ENCODE results near the gene KCNG1. TPM values are rescaled to one million over a fixed set of nuclear protein-coding genes. Genes with fewer than 3 reads are reported as not detected.

KCNG1 gene
- total RNA-seq, 4 donors from 2014 or later: 2.2 to 10.4 (median 6.1) TPM

- Histone ChIP-seq H3K9me3 (no peaks in the 10 kb centered on the region), H3K27me3 (peaks cover 0 to 17% (median 0%) of the 10 kb centered on the region in 4 donors), H3K36me3 (no peaks in the 10 kb centered on the region), H3K4me1 (no peaks in the 10 kb centered on the region), H3K4me3 (no peak overlapping the region), H3K27ac (no peak overlapping the region)
- 85 to 92% methylated on average over 4 of the region's 4 CpGs for WGBS, 2 donors
- DNase-seq: no peak
- intact Hi-C loops (cut with DNase I): no loop called here
- TF ChIP-seq POLR2A (IDR thresholded peaks at IDR 0.05) (no peak), CTCF (IDR thresholded peaks at IDR 0.05) (no peak)
These were observed 11.4 kb downstream of the KCNG1 start for GRCh38 chr20:51011479-51011878.

DNA sequence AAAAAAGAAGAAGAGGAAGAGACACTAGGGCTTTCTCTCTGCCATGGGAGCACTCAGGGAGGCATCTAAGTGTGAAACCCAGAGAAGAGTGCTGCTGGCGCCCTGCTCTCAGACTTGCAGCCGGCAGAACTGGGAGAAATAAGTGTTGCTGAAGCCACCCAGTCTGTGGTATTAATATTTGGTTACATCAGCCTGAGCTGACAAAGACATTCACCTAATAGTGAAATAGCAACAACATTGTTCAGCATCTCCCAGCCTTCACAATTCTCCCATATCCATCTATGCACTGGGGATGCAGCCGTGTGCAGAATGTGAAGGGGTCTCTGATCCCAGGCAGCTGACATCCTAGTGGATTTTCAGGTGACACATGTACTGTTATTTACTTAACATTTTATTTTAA is 12.0 kb downstream of the KCNG1 start:
- no peaks in the 10 kb centered on the region for H3K36me3 ChIP-seq
- H3K27me3 ChIP-seq: peaks cover 0 to 17% (median 0%) of the 10 kb centered on the region in 4 donors
- no peak for DNase-seq
- H3K4me1 ChIP-seq: no peaks in the 10 kb centered on the region
- intact Hi-C loops (cut with DNase I): no loop called here
- no peak overlapping the region for H3K4me3 ChIP-seq
- 77 to 87% methylated on average over 3 of the region's 3 CpGs for WGBS, 2 donors
- no peak for TF ChIP-seq POLR2A (IDR thresholded peaks at IDR 0.05)
- TF ChIP-seq CTCF (IDR thresholded peaks at IDR 0.05): no peak
- no peak overlapping the region for H3K27ac ChIP-seq
- H3K9me3 ChIP-seq: no peaks in the 10 kb centered on the region

- Histone ChIP-seq H3K36me3 (no peaks in the 10 kb centered on the region), H3K9me3 (no peaks in the 10 kb centered on the region), H3K27me3 (peaks cover 0 to 12% (median 0%) of the 10 kb centered on the region in 4 donors), H3K27ac (no peak overlapping the region), H3K4me3 (no peak overlapping the region), H3K4me1 (no peaks in the 10 kb centered on the region)
- WGBS, 2 donors: 60 to 93% methylated on average over 1 to 29 of the region's 33 CpGs
- TF ChIP-seq POLR2A (IDR thresholded peaks at IDR 0.05) (no peak), CTCF (IDR thresholded peaks at IDR 0.05) (no peak)
- intact Hi-C loops (cut with DNase I): no loop called here
- DNase-seq: no peak
These were observed 12.9 kb downstream of the KCNG1 start for GRCh38 chr20:51010043-51010365.

GRCh38 chr20:51009303-51010042 is 13.4 kb downstream of the KCNG1 start:
- TF ChIP-seq POLR2A (IDR thresholded peaks at IDR 0.05): no peak
- TF ChIP-seq CTCF (IDR thresholded peaks at IDR 0.05): no peak
- Histone ChIP-seq H3K4me3 (no peak overlapping the region), H3K27me3 (peaks cover 0 to 12% (median 0%) of the 10 kb centered on the region in 4 donors), H3K9me3 (no peaks in the 10 kb centered on the region), H3K27ac (no peak overlapping the region), H3K4me1 (no peaks in the 10 kb centered on the region), H3K36me3 (no peaks in the 10 kb centered on the region)
- intact Hi-C loops (cut with DNase I): no loop called here
- DNase-seq: no peak
- 86 to 95% methylated on average over 12 to 29 of the region's 58 CpGs for WGBS, 2 donors

DNA sequence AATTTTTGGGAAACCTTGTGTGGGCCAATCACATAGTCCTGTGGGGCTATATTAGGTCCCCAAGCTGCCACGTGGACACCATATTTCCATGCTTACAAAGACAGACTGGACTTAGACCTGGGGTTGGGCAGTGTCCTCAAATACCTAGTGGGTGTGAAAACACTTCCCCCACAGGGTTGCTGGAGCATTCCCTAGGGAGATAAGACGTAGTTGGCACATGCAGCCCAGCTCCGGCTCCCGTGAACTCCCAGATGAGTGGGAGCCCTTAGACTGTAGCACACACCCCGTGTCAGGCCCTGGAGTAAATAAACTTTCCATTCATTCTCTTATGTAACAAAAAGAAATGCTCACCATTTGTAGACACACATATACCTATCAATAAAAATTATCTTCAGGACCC is 14.2 kb downstream of the KCNG1 start:
- WGBS, 2 donors: 78 to 89% methylated on average over 4 to 5 of the region's 5 CpGs
- Histone ChIP-seq H3K9me3 (no peaks in the 10 kb centered on the region), H3K36me3 (no peaks in the 10 kb centered on the region), H3K4me3 (no peak overlapping the region), H3K27me3 (peaks cover 0 to 12% (median 0%) of the 10 kb centered on the region in 4 donors), H3K4me1 (no peaks in the 10 kb centered on the region), H3K27ac (no peak overlapping the region)
- TF ChIP-seq POLR2A (IDR thresholded peaks at IDR 0.05): no peak
- no peak for TF ChIP-seq CTCF (IDR thresholded peaks at IDR 0.05)
- intact Hi-C loops (cut with DNase I): no loop called here
- no peak for DNase-seq

All from esophagus squamous epithelium (tissue), 5 donors.